ENCODE measurements around the gene TAS2R3.
"Not testable (repeated sequence)": the region's sequence is repeated elsewhere in the genome, so short reads cannot be mapped to it uniquely, and the experiment has no call there.

The TAS2R3 gene, protein sequence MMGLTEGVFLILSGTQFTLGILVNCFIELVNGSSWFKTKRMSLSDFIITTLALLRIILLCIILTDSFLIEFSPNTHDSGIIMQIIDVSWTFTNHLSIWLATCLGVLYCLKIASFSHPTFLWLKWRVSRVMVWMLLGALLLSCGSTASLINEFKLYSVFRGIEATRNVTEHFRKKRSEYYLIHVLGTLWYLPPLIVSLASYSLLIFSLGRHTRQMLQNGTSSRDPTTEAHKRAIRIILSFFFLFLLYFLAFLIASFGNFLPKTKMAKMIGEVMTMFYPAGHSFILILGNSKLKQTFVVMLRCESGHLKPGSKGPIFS

DNA sequence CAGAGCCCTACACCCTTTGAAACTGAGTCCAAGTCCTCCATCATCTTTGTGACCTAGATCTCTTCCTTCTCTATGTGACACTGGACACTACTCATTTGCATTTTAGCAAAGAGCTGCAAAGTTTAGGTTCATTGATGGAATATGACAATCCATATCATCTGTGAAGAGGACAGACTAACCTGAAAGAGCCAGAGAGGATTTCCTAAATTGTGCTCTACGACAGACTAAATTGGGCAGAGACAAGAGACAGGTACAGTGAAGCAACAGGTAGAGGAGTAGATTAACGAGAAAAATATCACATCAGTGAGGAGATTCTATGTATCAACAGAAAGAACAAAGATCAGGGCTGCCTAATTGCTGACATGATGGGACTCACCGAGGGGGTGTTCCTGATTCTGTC, at the start of gene TAS2R3:
TSS of gene TAS2R3 (plus strand) at position 301 of the 400 bp plus-strand sequence. CDS start at position 363, 62 bp downstream.
- ATAC-seq (no peak), DNase-seq (no peak)

GRCh38 chr7:141714571-141714970, 49.3 kb upstream of the TAS2R3 start:
- ATAC-seq (no peak), DNase-seq (no peak)

- DNase-seq (no peak), ATAC-seq (no peak)
These were observed 48.9 kb upstream of the TAS2R3 start for GRCh38 chr7:141715018-141715417.

- ATAC-seq (no peak), DNase-seq (no peak)
These were observed 47.9 kb upstream of the TAS2R3 start for GRCh38 chr7:141715794-141716689.

GRCh38 chr7:141717450-141717849, 46.4 kb upstream of the TAS2R3 start:
- DNase-seq, result no peak
- ATAC-seq, result no peak

GRCh38 chr7:141722529-141722928, 41.4 kb upstream of the TAS2R3 start:
- no peak for DNase-seq
- ATAC-seq, result no peak

- no peak for ATAC-seq
- DNase-seq, result no peak
These were observed 34.9 kb upstream of the TAS2R3 start for GRCh38 chr7:141729020-141729419.

GRCh38 chr7:141731476-141732149, 32.3 kb upstream of the TAS2R3 start:
- ATAC-seq, result no peak

GRCh38 chr7:141737118-141737835, 26.6 kb upstream of the TAS2R3 start:
- no peak for ATAC-seq

More at GRCh38 chr7:141731476-141732149, 32.3 kb upstream of the TAS2R3 start:
- DNase-seq, result no peak

DNA sequence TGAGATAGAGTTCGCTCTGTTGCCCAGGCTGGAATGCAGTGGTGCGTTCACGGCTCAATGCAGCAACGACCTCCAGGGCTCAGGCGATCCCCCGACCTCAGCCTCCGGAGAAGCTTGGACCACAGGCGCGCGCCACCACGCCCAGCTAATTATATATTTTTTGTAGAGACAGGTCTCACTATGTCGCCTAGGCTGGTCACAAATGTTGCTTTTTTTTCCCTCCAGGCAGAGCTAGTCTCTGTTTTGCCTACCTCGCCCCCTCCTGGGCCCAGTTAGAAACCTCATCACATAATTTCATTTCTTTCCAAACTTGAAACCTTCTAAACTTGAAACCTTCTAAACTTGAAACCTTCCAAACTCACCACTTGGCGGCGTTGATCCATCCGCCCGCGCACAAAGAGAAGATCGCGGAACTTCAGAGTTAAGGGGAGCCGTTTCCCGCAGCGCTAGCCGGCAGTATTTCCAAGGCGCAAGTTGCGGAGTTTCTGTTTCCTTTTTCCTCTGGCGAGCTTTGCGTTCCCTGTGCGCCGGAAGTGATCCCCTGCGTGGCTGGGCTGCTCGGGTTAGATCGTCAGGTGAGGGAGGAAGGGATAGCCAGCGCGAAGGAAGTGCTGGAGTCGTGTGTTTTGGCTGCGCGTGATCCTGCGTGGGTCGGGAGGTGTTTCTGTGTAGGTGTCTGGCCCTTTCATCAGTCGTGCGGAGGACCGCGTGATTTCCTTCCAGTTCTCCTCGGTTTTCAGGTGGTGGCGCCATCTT, 25.9 kb upstream of the TAS2R3 start, which contains the start of gene SSBP1:
TSS of gene SSBP1 (plus strand) at position 523 of the 756 bp plus-strand sequence. CDS start 809 bp downstream, outside the sequence.
- ATAC-seq (peak; percentile 91), DNase-seq (peak; percentile 88)

More at GRCh38 chr7:141737118-141737835, 26.6 kb upstream of the TAS2R3 start:
- peak; percentile 10 for DNase-seq

- no peak for DNase-seq
- ATAC-seq, result no peak
These were observed 25.3 kb upstream of the TAS2R3 start for GRCh38 chr7:141738592-141739013.

- ATAC-seq, result no peak
- DNase-seq, result no peak
These were observed 24.6 kb upstream of the TAS2R3 start for GRCh38 chr7:141739250-141739649.

GRCh38 chr7:141742229-141742628, 21.7 kb upstream of the TAS2R3 start:
- DNase-seq (no peak), ATAC-seq (no peak)

- DNase-seq, result no peak
- no peak for ATAC-seq
These were observed 19.8 kb upstream of the TAS2R3 start for GRCh38 chr7:141744131-141744530.

DNA sequence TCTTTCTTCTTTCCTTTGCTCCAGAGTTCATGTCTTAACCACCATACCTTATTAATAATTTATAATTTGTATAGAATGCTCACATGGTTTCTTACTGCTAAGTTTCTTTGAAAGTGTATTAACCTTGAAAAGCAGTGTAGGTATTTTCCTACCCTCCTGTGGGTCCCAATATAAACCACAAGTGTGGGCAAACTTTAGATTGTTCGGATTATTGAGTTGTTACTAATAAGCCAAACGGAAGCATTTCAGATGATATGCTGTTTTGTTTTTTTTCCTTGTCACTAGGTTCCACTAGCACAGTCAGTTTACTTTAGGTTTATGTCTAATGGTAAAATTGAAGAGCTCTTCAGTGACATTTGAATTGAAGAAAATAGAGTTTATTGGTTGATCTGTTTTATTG, 15.5 kb upstream of the TAS2R3 start:
- ATAC-seq (no peak), DNase-seq (no peak)

DNA sequence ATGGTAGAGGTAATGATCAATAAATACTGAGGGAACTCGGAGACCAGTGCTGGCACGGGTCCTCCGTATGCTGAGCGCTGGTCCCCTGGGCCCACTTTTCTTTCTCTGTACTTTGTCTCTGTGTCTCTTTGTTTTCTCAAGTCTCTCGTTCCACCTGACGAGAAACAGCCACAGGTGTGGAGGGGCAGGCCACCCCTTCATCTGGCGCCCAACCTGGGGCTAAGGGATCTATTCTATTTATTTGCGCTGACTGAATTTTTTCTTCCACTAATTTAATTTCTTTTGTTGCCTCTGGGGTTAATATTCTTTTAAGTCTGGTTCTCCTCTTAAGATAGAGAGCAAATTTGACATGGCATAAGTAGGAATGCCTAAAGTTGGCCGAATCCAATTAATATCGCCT, 12.0 kb upstream of the TAS2R3 start:
- ATAC-seq, result not testable (repeated sequence)
- peak; percentile 30 for DNase-seq

DNA sequence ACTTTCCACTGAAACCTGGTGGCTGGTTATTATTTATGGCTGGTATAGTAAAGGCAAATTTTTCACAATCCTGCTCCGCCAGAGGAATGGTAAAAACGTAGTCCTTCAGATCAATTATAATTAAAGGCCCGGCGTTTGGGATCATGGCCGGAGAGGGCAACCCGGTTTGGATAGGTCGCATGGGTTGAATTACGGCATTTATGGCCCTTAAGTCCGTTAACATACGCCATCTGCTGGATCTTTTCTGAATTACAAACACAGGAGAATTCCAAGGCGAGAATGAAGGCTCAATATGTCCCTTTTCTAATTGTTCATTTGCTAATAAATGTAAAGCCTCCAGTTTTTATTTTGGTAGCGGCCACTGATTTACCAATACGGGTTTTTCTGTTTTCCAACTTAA, 11.3 kb upstream of the TAS2R3 start:
- ATAC-seq (no peak), DNase-seq (no peak)

DNA sequence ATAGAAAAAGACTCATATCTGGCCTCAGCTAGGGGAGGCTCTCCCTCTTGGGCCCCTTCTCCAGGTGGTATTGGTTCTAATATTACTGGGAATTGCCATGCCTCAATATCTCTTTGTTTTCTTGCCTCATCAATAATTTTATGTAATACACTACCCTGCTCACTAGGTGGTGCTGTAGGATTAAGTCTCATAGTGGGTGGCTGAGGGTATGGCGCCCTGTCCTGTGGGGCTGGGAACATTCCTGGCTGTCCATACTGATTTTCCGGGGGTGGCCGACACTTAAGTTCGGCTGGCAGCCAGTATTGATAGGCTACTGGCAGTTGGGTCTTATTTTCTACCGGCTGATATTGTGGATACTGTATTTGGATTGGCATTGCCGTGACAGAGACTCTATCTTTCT, 9.0 kb upstream of the TAS2R3 start:
- no peak for ATAC-seq

DNA sequence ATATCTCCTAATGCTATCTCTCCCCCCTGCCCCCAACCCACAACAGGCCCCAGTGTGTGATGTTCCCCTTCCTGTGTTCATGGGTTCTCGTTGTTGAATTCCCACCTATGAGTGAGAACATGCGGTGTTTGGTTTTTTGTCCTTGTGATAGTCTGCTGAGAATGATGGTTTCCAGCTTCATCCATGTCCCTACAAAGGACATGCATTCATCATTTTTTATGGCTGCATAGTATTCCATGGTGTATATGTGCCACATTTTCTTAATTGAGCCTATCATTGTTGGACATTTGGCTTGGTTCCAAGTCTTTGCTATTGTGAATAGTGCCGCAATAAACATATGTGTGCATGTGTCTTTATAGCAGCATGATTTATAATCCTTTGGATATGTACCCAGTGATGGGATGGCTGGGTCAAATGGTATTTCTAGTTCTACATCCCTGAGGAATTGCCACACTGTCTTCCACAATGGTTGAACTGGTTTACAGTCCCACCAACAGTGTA, 6.2 kb downstream of the TAS2R3 start:
- not testable (repeated sequence) for DNase-seq, ATAC-seq

More for the DNA sequence above, 9.0 kb upstream of the TAS2R3 start:
- no peak for DNase-seq

- ATAC-seq, result no peak
These were observed 12.5 kb downstream of the TAS2R3 start, which contains the start of gene TAS2R4 for GRCh38 chr7:141776374-141776773. Gene TAS2R4, plus strand, starts transcription at chr7:141776674. Its CDS starts 1,815 bp downstream, at chr7:141778489.

More at GRCh38 chr7:141776374-141776773, 12.5 kb downstream of the TAS2R3 start, which contains the start of gene TAS2R4:
- no peak for DNase-seq

Data from stimulated activated naive CD8-positive, alpha-beta T cell treated with anti-CD3 and anti-CD28 coated beads, Interleukin-15, Interleukin-2, amounts not matched to agents 100 U/mL and 50 U/mL, for 24 hours (primary cell).